HG02571 (cell line): ENCODE measurements around the gene SPTBN1.

ENCODE experiments used
- ATAC-seq: cut with Tn5 transposase; IDR thresholded peaks from one replicate; pipeline ENCODE4 v1.9.1; 2021; ENCODE audit warnings: mild to moderate bottlenecking, moderate library complexity; ENCODE audit not compliant: unreplicated experiment

Gene SPTBN1

GRCh38 chr2:54644236-54644635 lies 188.1 kb downstream of the SPTBN1 start:
- ATAC-seq, result no peak

DNA sequence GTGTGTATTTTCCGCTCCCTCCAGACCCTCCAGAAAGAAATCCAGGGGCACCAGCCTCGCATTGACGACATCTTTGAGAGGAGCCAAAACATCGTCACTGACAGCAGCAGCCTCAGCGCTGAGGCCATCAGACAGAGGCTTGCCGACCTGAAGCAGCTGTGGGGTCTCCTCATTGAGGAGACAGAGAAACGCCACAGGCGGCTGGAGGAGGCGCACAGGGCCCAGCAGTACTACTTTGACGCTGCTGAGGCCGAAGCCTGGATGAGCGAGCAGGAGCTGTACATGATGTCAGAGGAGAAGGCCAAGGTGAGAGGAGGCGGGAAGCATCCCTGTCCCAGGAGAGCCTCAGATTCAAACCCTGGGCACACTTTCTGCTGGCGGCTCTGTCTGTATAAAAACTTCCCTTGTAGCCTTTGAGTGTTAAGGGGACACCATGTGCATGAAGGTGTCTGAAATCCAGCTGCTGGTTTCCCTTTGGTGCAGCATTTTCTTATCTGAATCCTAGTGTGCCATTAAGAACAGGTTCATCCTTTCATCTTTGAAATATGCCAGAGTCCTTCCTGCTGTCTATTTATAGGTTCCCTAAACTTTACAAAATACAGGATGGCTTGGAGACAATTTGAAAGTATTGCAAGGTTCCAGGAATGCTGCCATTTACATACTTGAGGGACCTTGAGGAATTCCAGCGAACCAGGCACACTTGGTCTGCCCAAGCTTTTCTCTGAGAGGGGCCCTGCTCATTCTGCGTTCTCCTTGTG lies 190.2 kb downstream of the SPTBN1 start:
- ATAC-seq, result no peak

GRCh38 chr2:54648256-54648655 lies 192.1 kb downstream of the SPTBN1 start:
- no peak for ATAC-seq

GRCh38 chr2:54649191-54649590 lies 193.1 kb downstream of the SPTBN1 start:
- no peak for ATAC-seq

DNA sequence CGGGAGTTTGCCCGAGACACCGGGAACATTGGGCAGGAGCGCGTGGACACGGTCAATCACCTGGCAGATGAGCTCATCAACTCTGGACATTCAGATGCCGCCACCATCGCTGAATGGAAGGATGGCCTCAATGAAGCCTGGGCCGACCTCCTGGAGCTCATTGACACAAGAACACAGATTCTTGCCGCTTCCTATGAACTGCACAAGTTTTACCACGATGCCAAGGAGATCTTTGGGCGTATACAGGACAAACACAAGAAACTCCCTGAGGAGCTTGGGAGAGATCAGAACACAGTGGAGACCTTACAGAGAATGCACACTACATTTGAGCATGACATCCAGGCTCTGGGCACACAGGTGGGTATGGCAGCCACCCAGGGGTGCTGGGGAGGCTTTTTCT lies 193.5 kb downstream of the SPTBN1 start:
- ATAC-seq, result no peak

DNA sequence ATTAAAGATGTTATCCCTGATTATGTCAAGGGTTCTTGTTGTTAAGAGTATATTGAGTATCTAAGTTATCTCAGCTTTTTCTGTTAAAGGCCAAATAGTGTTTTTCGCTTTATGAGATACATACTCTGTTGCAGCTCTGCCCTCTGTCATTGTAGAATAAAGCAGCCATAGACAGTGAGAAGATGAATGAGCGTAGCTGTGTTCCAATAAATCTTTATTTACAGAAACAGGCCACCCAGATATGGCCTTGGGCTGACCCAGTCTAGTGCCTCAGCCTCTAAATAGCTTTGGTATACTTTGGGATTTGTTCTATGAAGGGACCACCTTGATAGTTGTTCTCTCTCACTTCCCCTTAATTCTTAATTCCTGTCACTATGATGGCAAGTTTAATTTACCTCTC lies 194.5 kb downstream of the SPTBN1 start:
- ATAC-seq, result no peak

DNA sequence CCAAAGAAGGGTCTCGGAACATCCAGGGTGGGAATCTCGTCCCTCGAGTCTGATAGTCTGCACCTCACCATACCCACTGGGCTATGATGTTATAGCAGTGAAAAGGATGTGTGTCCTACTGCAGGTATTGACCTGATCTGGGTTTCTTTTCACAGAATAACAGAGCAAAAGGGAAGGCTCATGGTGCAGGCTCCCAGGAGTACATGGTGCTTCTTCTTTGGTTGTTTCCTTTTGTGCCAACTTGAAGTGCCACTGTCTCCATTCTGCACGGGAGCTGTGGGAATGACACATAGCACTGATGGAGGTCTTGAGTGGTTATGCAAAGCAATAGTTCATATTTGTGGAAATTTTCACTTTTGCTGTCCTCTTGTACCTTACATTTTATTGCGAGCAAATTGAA lies 195.2 kb downstream of the SPTBN1 start:
- no peak for ATAC-seq

DNA sequence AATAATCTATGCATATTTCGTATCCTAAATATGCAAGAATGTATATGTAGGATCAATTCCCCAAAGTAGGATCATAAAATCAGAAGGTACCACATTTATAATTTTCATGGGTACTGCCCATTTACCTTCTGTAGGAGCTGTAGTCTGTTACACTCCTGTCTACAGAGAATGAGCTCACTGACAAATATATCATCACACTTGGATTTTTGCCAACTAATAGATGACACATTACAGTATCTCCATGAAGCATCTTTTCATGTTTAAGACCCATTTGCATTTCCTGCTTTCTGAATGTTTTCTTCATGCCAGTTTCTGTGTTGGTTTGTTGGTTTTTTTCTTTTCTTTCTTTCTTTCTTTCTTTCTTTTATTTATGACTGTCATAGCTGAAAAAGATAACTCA lies 196.4 kb downstream of the SPTBN1 start:
- ATAC-seq, result peak; percentile 80

DNA sequence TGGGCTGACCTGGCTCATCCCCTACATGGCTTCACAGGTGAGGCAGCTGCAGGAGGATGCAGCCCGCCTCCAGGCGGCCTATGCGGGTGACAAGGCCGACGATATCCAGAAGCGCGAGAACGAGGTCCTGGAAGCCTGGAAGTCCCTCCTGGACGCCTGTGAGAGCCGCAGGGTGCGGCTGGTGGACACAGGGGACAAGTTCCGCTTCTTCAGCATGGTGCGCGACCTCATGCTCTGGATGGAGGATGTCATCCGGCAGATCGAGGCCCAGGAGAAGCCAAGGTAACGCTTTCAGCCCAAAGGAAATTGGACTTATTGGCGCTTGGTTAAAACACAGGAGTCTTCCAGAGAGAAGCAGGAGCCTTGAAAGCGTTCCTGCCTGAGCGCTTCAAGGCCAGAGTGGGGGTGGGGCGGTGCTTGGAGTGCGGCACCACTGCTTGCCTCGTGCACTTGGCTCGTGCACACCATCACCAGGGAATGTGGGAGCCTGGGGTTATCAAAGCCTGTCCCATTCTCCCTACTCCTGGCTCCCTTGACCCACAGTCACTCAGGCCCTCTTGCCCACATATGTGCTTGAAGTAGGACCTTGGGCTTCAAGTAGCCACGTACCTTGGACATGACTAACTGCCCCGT lies 197.6 kb downstream of the SPTBN1 start:
- ATAC-seq, result no peak

GRCh38 chr2:54655046-54655809 lies 199.1 kb downstream of the SPTBN1 start:
- no peak for ATAC-seq

DNA sequence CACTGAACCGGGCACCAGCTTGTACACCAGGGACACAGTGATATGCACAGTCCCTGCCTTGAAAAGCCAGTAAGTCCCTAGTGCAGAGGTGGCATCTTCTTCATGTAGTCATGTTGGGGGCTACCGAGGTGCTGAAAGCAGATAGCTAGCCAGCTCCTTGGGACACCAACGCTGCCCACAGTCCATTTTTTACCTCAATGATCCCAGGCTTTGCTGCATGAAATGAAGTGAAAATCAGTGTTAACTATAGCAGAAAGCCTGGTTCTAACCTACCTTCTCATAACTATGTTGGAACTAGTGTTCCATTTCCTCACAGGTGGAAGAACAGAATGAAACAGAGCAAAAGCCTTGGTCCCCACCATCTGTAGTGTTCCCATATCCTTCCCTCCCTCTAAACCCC lies 200.7 kb downstream of the SPTBN1 start:
- no peak for ATAC-seq

DNA sequence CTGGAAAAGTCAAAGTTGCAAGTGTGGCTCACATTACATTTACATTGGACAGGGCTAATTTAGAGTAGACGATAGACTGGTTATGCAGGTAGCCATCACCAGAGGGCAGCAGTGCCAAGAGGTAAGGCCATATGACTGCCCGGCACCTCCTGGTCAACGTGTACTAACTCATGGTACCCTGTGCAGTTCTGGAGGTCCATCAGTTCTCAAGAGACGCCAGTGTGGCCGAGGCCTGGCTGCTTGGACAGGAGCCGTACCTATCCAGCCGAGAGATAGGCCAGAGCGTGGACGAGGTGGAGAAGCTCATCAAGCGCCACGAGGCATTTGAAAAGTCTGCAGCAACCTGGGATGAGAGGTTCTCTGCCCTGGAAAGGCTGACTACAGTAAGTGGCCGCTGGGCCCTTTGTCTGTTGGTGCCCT lies 201.5 kb downstream of the SPTBN1 start:
- no peak for ATAC-seq

GRCh38 chr2:54658564-54659071 lies 202.5 kb downstream of the SPTBN1 start:
- ATAC-seq, result no peak

- no peak for ATAC-seq
Observed at GRCh38 chr2:54659527-54659926, 203.4 kb downstream of the SPTBN1 start.

- ATAC-seq, result no peak
Observed at GRCh38 chr2:54660752-54661151, 204.6 kb downstream of the SPTBN1 start.

- ATAC-seq, result no peak
Observed at GRCh38 chr2:54663424-54664030, 207.4 kb downstream of the SPTBN1 start.

DNA sequence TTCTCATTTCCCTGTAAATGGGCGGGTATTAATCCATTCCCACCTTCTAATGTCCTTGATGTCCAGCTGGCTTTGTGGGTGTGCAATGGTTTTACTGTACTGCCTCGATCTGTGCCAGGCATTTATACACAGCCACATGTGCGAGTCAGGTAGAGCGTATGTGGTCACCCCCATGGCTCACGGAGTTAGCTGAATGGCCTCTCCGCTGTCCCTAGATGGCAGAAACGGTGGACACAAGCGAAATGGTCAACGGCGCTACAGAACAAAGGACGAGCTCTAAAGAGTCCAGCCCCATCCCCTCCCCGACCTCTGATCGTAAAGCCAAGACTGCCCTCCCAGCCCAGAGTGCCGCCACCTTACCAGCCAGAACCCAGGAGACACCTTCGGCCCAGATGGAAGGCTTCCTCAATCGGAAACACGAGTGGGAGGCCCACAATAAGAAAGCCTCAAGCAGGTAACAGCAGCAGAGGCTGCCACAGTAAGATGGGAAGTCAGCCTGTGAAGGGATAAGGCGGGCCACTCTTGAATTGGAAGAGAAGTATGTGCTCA lies 208.2 kb downstream of the SPTBN1 start:
- ATAC-seq, result no peak

DNA sequence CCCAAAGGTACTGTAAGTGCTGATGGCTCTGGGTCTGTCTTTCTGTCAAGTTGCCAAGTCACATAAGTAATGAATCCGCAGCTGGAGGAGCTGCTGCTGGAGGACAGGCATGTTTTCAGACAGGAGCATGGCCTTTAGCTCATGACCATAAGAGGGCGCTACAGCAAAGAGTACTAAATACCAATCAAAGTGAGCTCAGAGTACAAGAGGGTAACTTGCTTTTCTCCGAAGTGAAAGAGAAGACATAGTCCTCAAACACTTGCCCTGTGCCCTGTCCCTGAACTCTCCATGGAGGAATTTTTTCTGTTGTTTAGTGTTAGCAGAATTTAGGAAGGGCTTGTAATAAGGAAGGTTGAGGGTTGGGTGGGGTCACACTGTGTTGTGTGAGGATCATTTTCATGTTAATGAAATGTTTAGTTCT lies 209.3 kb downstream of the SPTBN1 start:
- peak; percentile 44 for ATAC-seq

- no peak for ATAC-seq
Observed at GRCh38 chr2:54666131-54666633, 210.1 kb downstream of the SPTBN1 start.

DNA sequence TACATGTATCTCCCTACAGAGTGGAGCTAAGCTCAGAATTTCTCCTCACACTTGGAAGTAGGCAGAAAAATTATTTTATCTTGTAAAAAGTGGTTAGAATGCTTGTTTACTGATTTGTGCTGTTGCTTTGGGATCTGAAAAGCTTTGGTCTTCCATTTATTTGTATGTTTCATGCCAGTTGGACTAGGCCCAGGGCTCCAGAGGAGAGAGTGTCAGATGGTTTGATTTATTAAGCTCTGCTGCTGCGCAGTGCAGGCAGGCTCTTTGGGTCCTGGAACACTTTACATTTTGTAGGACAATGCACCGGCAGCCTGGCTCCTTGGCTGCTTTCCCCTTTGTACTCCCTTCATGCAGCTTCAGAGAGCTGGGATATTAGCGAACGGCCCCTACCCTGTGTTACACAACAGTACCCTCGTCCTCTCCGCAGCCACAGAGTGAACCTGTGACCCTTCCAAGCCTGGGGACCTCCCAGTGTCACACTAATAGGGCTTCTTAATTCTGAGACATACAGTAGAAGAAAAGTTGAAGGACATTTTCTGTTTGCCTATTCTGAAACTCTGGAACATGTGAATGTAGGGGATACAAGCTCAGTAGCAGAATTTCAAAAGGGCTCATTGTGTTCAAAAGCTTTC lies 210.6 kb downstream of the SPTBN1 start:
- ATAC-seq, result no peak
